A549 treated with AZD2906 at 1 μM for 4 hours (cell line): ENCODE measurements around the gene APOBEC3F. TPM values are rescaled to one million over a fixed set of nuclear protein-coding genes. Genes with fewer than 3 reads are reported as not detected.

Experiments used
- total RNA-seq: library from RNA; stranded (reverse); fragments of 200-300 nt; extraction: Qiagen RNA extraction; gene quantifications from 5 replicates; pipeline ENCODE4 v1.2.3, GENCODE V29; 2022

Gene APOBEC3F
- total RNA-seq, result 1.6 to 2.4 TPM (median 2.2 TPM) in 5 replicates

GRCh38 chr22:39040538-39041296, at the start of gene APOBEC3F:
TSS of gene APOBEC3F (plus strand) at chr22:39040864. CDS start at chr22:39040961, 97 bp downstream.

GRCh38 chr22:39013942-39014722, 26.5 kb upstream of the APOBEC3F start, which contains the start of gene APOBEC3C:
TSS of gene APOBEC3C (plus strand) at chr22:39014257. CDS start at chr22:39014363, 106 bp downstream.

GRCh38 chr22:39077026-39077840, 36.6 kb downstream of the APOBEC3F start, which contains the start of gene APOBEC3G:
TSS of gene APOBEC3G (plus strand) at chr22:39077275. CDS start at chr22:39077362, 87 bp downstream.

GRCh38 chr22:39097098-39098020, 56.7 kb downstream of the APOBEC3F start, which contains the start of gene APOBEC3H:
TSS of gene APOBEC3H (plus strand) at chr22:39097244. CDS start at chr22:39100279, 3,035 bp downstream.

Other genes with a start within 250 kb of the APOBEC3F start
- 7.4 to 11.1 TPM (median 10.8 TPM) in 5 replicates for gene DNAL4, start 246.7 kb upstream of the APOBEC3F start, total RNA-seq
- gene NPTXR, start 196.8 kb upstream of the APOBEC3F start, total RNA-seq, result 7.9 to 10.1 TPM (median 8.9 TPM) in 5 replicates
- gene CBX6, start 168.6 kb upstream of the APOBEC3F start, total RNA-seq, result 24.8 to 27.3 TPM (median 27.1 TPM) in 5 replicates
- gene APOBEC3A, start 83.3 kb upstream of the APOBEC3F start, total RNA-seq, result 0.10 TPM in 1 of 5 replicates, not detected in the others
- gene APOBEC3B, start 58.5 kb upstream of the APOBEC3F start, total RNA-seq, result 25.9 to 31.3 TPM (median 28.2 TPM) in 5 replicates
- 25.3 to 27.0 TPM (median 26.3 TPM) in 5 replicates for gene APOBEC3C, start 26.6 kb upstream of the APOBEC3F start, total RNA-seq
- gene APOBEC3D, start 19.7 kb upstream of the APOBEC3F start, total RNA-seq, result 0.08 to 0.50 TPM (median 0.15 TPM) in 5 replicates
- 0.06 to 0.09 TPM (median 0.07 TPM) in 3 of 5 replicates, not detected in the others for gene APOBEC3G, start 36.4 kb downstream of the APOBEC3F start, total RNA-seq
- gene APOBEC3H, start 56.4 kb downstream of the APOBEC3F start, total RNA-seq, result 0.22 to 0.64 TPM (median 0.30 TPM) in 5 replicates
- gene CBX7, start 111.8 kb downstream of the APOBEC3F start, total RNA-seq, result 0.92 to 1.4 TPM (median 1.1 TPM) in 5 replicates
- 2.9 to 4.2 TPM (median 3.2 TPM) in 5 replicates for gene PDGFB, start 204.1 kb downstream of the APOBEC3F start, total RNA-seq